PC-3 (cell line): ENCODE measurements around the gene RNLS.

ENCODE experiments used
- EZH2 ChIP-seq: fragments of 300-600 bp; sonication (generic); IDR thresholded peaks from one replicate; pipeline ENCODE4 v1.6.1; 2017; ENCODE audit warnings: antibody characterized with exemption, mild to moderate bottlenecking, low read length; ENCODE audit not compliant: unreplicated experiment
- TF ChIP-seq, protein P1 (sequence below): fragments of 300-600 bp; sonication (generic); conservative IDR thresholded peaks from 2 replicates; pipeline ENCODE4 v1.5.1; 2017; ENCODE audit warnings: antibody characterized with exemption, low read depth, mild to moderate bottlenecking, low read length

GRCh38 chr10:88428976-88429375 is 154.1 kb downstream of the RNLS start:
- TF ChIP-seq EZH2 = no peak
- TF ChIP-seq, protein P1, sequence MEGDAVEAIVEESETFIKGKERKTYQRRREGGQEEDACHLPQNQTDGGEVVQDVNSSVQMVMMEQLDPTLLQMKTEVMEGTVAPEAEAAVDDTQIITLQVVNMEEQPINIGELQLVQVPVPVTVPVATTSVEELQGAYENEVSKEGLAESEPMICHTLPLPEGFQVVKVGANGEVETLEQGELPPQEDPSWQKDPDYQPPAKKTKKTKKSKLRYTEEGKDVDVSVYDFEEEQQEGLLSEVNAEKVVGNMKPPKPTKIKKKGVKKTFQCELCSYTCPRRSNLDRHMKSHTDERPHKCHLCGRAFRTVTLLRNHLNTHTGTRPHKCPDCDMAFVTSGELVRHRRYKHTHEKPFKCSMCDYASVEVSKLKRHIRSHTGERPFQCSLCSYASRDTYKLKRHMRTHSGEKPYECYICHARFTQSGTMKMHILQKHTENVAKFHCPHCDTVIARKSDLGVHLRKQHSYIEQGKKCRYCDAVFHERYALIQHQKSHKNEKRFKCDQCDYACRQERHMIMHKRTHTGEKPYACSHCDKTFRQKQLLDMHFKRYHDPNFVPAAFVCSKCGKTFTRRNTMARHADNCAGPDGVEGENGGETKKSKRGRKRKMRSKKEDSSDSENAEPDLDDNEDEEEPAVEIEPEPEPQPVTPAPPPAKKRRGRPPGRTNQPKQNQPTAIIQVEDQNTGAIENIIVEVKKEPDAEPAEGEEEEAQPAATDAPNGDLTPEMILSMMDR = no peak
